GM21825 (cell line): Measurements from ENCODE around the gene CTNNA3.

Source experiments
- ATAC-seq: cut with Tn5 transposase; IDR thresholded peaks from one replicate; pipeline ENCODE4 v1.9.1; 2021; ENCODE audit warnings: mild to moderate bottlenecking, moderate library complexity; ENCODE audit not compliant: unreplicated experiment

Gene CTNNA3

DNA sequence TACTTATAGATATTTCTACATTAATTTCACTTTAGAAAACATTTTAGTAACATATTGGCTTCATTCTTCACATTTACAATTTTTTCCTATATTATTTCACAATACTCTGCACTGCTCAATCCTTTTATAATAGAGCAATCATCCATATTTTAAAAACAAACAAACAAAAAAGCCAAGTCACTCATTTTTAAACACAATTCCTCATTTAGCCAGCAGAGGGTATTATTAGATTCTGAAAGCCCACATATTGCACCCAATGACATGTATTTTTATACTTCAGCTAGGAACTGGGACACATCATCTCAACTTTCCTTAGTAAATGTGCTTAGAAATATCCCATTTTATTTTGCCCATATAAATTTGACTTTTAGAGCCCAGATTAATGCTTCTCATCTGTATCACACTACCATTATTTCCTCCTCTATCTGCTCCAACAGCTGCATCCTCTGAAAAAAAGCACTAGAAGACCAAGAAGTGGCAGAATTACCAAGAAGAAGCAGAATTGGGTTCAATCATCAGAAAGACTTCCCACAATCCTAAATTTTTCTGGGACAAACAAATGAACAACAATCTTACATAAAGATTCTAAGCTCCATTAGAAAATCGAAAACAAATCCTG, 29.5 kb downstream of the CTNNA3 start:
- ATAC-seq, result no peak

DNA sequence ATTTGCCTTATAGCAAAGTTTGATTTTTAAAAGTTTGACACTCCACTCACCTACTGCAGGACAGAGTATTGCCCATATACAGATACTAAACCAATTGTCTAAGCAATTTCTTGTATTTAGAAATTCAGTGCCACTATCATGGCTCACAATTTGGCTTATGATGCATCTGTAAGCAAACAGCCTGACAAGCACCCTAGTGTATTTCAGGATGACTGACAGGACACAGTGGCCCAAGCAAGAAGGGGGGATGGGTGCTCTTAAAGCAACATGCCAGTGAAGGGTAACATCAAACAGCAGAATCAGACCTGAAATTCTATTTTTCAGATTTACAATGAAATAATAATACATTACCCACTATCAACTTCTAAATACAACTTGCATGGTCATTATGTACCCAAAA, 30.5 kb downstream of the CTNNA3 start:
- no peak for ATAC-seq

DNA sequence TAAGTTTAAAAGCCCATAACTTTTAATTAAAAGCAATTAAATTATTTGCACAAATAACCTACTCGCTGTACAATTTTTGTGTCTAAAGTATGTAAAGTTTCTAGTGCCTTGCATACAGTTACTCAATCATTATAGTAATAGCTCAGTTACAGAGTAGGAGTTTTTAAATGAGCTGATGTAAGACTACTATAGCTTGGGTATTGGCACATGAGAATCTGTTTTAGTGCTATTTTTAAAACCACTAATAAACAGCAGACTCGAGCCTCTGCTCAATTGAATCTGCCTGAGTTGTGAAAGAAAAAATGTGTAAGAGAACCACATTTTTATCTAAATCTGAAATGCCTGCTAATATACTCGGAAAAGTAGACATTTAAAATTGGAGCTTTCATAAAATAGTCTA, 31.1 kb downstream of the CTNNA3 start:
- ATAC-seq, result no peak

DNA sequence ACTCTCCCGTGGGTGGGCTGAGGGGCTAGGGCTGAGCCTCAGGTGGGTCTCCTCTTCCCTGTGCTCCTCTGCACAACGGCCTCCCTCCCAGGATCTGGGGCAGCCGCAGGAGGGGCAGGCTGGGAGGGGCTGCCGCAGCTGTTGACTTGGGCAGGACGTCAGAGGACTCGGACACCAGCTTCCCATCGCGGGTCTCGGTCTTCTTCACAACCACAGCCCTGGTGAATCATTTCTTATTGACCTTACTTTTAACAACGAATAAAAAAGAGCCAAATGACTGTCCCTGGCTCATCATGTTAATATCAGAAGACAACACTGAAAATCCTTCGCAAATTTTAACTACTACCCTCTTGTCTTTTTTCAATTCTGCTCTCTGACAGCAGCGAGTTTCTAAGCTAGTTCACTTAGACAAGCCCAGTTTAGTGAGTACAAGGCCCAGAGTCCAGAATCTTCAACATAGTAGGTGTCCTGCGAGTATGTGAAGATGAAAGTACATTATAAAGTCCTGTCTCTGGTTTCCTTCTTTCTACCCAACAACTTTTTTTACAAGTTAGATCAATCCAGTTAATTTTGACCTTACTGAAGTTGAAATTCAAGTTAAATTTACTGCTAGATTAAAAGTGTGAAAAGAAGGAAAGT, 32.4 kb downstream of the CTNNA3 start:
- no peak for ATAC-seq

DNA sequence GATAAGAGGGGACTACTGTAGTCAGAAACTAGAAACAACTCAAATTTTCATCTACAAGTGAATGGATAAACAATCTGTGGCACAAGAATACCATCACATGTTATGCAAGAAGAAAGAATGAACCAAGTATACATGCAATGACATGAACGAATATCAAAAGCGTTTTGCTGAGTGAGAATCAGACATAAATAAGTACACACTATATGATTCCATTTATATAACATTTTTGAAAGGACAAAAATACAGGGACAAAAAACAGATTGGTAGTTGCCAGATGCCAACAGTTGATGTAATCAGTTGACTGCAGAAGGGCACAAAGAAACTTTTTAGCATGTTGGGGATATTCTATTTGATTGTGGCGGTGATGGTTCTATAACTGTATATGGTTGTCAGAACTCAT, 33.6 kb downstream of the CTNNA3 start:
- ATAC-seq, result no peak

DNA sequence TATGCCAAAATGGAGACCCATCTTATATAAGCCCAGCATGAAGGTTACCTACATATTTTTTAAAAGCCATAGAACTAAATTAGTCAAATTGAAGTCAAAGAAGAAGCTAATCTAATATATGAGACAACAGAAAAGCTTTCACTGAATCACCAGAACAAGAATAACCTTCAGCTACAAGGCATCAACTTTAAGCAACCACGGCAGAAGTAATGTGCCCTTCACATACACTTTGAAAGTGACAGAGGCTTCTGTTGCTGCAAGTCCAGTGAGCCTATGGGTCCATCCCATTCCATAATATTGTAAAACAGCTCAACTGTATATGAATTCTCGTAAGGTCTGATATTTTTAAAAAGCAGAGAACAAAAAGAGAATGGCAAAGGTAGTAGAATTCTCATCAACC, 36.5 kb downstream of the CTNNA3 start:
- no peak for ATAC-seq

DNA sequence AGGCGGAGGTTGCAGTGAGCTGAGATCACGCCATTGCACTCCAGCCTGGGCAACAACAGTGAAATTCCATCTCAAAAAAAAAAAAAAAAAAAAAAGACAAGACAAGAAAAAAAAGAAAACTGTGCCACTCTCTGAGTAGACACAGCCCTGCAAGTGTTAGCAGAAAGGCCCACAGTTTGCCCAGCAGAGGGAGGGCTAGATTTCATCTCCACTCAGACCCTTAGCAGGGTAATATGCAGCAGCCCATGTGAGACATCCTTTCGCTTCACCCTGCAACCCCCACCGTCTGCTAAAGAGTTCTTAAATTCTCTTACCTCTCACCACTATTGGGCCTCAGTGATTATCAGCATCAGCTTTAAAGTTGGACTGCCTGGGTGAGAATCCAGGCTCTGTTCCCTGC, 38.2 kb downstream of the CTNNA3 start:
- no peak for ATAC-seq

DNA sequence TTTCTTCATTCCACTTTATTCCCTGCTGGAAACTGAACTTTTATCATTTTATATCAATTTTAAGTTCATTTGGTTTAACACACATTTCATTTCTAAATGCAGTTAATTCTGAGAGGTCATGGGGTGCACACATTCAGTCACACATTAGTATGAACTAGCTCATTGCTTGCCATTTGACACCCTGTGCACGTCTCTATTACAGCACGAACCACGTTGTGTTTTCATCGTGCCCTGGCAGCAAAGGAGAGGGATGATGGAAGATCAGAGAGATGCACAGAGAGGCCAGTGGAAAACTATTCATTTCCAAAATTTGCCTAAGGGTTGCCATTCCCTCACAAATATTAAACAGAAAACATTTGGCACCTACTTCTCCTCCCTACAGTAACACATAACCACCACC, 45.4 kb downstream of the CTNNA3 start:
- no peak for ATAC-seq

DNA sequence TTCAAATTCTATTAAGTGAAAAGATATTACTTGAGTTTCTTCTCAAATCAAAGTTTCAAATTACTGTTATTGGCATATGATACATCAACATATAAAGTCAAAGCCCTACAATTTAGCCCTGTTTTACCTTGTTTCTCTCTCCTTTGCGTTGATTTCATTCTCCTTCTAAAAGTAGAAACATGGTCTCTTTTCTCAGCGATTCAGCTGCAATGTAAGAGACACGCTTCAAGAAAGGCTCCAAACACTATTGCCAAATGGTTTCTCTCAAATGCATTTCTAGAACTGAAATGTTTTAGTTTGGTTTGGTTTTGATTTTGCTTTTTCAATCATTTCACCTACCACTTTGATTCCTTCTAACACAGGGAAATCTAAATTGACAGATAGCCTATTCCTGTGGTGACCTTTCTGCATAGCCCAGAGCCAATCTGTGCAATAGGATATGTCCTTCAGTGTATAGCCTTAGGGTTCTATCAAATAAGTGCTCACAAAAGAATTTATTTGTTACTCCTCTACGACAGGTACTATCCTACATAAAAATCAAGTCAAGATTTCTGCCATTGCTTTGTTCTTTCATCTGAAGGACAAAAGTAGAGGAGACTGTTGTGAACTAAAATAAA, 47.3 kb downstream of the CTNNA3 start:
- no peak for ATAC-seq

DNA sequence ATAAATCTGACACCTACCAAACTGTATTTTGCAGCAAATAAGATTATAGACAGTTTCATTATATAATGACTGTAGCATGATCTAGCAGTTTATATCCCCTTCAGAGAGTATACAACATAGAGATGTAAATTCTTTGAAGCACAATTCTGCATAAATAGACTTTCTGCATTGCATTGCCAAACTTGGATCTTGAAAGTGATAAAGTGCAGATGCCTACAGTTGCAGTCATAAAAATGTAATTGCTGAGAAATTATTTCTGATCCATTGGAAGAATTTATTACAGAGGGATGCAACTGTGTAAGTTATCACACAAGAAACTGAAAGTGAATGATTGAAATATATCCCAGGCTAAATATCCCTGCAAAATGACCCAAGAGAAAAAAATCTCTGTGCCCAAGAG, 65.1 kb downstream of the CTNNA3 start:
- ATAC-seq, result no peak

DNA sequence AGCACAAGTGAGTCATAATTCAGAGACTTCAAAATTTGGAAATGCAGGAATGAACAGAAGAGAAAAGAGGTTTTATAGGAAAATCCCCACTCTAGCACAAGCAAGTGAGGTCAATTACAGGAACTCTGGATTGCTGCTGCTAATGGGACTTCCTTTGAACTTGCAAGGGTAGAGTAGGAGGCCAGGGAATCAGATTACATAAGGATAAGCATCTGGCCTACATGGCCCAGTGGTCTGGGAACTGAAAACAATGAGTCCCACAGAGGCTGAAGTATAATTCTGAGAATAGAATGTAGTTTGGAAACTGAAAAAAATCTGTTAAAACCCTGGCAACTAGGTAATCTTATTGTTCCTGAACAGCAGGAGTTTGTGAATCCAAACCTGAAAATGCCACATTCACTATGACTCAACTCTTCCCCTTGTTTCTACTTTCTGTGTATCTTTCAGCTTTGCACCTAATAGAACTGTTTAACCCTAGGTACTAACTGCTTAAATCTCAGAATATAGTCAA, 66.5 kb downstream of the CTNNA3 start:
- ATAC-seq, result no peak

DNA sequence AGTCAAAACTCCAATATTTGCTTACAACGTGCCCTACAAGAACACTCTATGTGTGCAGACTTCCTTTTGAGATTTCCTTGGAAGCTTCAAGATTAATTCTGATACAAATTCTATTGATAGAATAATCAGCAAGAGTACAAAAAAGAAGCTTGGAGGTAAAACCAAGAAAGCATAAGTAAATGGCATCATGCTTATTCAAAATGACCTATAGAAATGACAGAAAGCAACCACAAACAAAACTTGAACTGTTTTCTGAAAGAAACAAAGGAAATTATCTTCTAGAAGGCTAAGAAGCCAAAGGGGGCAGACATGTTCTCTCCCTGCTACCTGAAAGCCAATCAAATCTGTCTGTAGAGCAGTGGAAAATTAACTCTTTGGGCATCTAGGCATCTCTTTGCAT, 73.0 kb downstream of the CTNNA3 start:
- ATAC-seq, result no peak

DNA sequence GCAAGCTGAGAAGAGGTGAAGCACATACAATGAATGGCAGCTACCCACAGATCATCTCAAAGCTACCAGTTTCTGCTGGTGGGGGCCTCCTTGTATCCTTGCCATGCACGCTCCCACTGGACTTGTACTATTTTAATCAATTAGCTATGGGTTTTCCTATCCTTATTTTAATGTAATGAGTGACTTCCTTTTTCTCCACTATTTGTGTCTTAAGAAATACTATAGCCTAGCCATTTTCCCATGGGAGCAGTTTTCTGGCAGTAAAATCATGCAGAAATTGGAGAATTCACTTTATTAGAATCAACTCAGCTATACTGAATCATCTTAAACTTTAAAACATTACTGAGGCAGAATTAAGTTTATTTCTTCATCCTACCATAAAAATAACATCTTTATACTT, 73.5 kb downstream of the CTNNA3 start:
- no peak for ATAC-seq

DNA sequence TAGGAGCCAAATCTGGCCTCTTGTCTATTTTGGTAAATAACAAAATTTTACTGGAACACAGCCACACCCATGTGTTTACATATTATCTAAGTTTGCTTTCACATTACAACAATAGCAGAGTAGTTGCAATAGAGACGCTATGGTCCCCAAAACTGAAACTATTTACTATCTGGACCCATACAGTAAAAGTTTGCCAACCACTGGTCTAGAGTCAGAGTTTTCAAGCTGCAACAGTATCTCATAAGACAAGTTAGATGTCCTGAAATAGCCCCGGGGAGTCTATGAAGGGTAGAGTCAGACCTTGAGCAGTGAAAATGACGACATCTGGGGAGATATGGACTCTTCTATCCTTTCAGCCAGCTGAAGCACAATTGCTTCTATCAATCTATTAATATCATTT, 74.2 kb downstream of the CTNNA3 start:
- ATAC-seq, result no peak

DNA sequence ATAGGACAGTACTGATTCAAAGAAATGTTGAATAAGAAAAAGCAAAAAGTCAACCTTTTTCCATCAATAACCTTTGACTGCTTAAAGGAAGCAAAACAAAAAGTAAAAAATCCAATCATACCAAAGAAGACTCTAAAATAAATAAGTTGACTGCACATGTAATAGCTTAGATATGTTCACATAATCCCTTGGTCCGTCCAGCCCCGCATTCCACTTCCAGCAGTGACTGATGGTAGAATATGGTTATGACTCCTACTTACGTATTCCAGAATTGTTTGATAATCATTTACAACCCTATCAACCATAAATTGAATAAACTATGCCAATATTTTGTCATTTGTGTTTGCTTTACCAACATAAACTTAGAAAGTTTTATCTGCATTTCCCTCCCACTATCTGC, 77.9 kb downstream of the CTNNA3 start:
- no peak for ATAC-seq

DNA sequence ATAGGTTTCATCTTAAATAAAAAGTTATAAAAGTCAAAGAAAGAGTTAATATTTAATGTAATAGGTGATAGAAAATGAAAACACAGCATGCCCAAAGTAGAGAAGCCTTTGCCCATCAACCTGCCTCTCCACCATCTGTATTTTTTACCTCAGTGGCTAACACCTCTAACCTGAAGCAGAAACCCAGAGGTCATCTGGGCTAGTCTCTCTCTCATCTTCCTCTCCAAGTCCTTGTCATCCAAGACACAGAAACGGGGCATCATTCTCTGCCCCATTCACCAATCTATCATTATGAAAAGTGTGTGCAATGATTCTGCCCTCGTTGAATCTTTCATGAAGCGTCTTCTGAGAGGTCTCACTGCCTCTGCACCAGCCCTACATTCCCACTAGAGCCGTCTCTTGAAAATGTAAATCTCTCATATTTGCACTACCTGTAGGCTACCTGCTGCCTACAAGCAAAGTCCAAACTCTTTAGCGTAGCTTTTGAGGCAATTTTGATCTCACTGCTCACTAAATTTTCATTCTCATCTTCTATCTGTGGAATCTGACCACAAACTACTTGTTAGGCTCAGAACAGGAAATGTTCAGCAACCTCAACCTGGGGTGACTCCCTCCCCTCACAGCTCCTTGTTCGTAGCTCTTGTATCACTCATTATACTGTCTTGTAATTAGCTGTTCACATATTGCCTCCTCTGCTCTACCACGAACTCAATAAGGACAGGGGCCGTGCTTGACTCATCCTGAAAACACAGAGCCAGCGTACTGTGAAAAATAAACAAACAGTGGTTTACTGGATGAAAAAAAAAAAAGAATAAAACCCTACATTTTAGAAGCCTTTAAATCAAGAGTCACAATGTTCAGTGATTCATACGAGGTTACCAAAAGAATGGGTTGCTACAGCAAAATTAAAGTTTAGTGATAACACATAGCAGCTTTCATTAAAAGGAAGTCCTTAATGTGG, 83.1 kb downstream of the CTNNA3 start:
- ATAC-seq, result peak; percentile 74

DNA sequence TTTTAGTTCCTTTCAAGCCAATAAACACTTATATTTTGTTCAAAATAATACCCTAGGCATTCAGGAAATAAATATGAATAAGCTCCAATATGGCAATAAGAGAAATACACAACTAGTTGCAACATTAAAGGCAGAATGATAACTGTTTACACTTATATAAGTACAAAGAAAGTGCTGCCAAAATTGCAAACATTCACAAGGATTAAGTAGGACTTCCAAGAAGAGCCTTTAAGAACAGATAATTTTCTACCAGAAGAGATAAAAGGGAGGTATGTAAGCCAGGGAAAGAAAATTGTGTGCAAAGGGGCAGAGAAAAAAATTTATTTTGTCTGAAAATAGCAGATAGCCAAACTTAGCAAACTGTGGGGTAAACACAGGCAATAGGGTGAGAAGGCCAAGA, 83.8 kb downstream of the CTNNA3 start:
- no peak for ATAC-seq

DNA sequence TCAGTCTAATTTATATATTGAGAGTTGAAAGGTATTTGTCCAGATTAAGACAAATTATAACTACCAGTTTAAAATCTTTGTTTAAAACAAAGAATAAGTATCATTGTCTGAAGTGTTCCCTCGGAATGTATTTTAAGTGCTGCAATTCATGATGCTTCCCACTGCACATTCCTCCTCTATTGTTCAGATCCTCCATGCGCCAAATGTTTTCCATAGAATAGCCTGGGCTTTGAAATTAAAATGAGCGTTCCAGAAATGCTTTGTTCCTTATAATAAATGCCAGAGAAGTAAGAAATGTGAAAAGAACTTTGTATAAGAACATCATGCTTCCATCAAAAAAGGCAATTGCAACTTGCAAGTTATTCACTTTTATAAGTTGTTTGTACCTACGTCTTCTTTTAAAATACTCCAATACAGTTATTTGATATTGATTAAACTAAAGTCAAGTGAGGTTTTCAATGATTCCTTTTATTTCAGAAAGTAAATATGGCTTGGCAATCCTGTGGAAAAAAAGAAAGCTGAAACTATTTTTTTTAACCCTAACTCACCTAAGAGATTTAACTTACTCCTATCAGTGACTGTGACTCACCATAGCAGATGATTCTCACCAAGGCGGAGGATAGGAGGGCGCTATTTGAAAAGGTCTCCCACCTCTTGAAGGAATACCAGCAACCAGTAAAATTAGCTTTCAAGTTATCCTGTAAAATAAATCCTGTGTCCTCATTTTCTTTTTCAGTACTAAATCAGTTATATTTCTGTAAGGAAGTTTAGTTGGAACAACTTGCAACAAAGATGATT, 85.8 kb downstream of the CTNNA3 start:
- no peak for ATAC-seq

DNA sequence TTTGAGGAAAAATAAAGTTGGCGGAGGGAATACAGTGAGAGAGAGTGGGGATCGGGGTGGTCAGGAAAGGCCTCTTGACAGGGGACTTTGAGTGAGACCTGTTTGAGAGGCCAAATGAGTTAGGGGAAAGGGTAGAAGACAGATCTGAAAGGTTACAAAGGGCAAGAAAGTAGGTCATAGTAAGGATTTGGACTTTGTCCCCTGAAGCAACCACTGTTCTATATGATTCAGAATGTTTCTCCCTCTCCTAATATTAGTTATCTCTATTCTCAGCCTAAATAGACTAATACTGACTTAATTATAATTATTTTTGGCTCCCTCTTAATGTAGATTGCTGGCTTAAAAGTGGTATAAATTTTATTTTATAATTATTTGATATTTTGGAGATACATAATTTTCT, 88.0 kb downstream of the CTNNA3 start:
- no peak for ATAC-seq

DNA sequence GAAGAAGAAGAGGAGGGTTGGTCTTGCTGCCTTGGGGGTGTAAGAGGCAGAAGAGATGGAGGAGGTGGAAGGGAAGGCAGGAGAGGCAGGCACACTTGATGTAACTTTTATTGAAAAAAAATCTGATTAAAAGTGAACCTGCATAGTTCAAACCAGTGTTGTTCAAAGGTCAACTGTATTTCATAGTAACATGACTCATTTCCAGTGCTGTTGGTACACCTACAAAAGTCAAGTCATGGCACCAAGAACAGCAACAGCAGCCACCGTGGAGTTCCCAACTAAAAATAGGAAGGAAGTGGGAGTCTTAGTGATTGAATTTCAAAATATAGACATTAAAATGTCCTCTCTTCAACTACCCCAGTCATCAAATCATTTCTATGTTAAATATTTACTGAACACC, 88.5 kb downstream of the CTNNA3 start:
- no peak for ATAC-seq

DNA sequence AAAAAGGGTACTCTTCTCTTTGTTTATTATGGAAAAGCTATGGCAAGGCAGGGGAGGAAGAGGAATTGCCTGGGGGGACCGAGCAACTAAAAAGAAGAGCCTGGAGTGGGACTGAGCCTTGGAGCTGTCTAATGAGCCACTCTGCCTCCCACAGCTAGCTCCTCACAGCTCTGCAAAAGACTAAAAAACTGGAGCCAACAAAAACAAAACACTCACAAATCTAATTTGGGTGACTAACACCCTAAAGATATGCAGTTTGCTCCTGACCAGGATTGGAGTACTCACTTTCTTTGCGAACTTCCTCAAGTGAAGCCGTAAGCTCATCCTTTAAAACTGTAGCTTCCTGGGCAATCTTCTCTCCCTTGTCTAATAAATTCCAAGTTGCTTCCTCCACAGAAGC, 89.4 kb downstream of the CTNNA3 start:
- ATAC-seq, result no peak
